SK-N-MC (cell line): Measurements from ENCODE around the gene ZNF554.

Experiments used
- EZH2 ChIP-seq: fragments of 200-600 bp; sonication (generic); IDR thresholded peaks from one replicate; pipeline ENCODE4 v1.6.1; 2017; ENCODE audit warnings: antibody characterized with exemption
- FOXP2 ChIP-seq: optimal IDR thresholded peaks from 2 replicates; pipeline ENCODE3; 2011; ENCODE audit warnings: mild to moderate bottlenecking, moderate library complexity; ENCODE audit not compliant: insufficient read depth; ENCODE audit errors: extremely low read length, control extremely low read depth
- POLR2AphosphoS5 ChIP-seq: IDR thresholded peaks from 2 replicates; pipeline ENCODE4 v1.6.1; 2012; ENCODE audit warnings: mild to moderate bottlenecking, low read depth, low read length, borderline replicate concordance

DNA sequence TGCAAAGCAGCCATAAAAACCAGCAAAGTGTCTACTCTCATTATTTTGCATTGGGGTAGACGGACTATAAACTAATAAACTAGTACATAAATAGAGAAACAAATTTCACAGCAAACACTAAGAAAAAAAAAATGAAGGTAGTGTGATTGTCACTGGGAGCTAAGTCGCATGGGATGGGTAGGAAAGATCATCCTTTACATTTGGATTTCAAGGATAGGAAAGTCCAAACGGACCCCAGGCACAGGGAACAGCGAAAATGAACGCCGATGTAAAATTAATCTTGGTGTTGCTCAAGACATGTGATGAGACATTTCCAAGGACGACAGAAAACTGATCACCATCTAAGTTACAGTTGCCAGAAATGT, 35.9 kb upstream of the ZNF554 start:
- TF ChIP-seq POLR2AphosphoS5 (no peak), EZH2 (no peak), FOXP2 (no peak)
